Glutamatergic neuron (in vitro differentiated cells): ENCODE measurements around the gene PRR14L. TPM values are rescaled to one million over a fixed set of nuclear protein-coding genes. Genes with fewer than 3 reads are reported as not detected.

Experiments
- DNase-seq: peaks from one replicate; pipeline ENCODE4 v3.0.0; 2022
- H3K27ac Mint-ChIP-seq: one replicate; pipeline ENCODE4 v1.8.0; 2020; ENCODE audit warnings: mild to moderate bottlenecking, mixed read lengths, inconsistent platforms; ENCODE audit not compliant: unreplicated experiment
- H3K27me3 Mint-ChIP-seq: one replicate; pipeline ENCODE4 v1.8.0; 2020; ENCODE audit warnings: mild to moderate bottlenecking, moderate library complexity, mixed read lengths, inconsistent platforms; ENCODE audit not compliant: unreplicated experiment
- H3K36me3 Mint-ChIP-seq: one replicate; pipeline ENCODE4 v1.8.0; 2020; ENCODE audit warnings: mild to moderate bottlenecking, mixed read lengths, inconsistent platforms; ENCODE audit not compliant: unreplicated experiment
- H3K4me1 Mint-ChIP-seq: one replicate; pipeline ENCODE4 v1.8.0; 2020; ENCODE audit warnings: mild to moderate bottlenecking, low read depth, mixed read lengths, inconsistent platforms; ENCODE audit not compliant: unreplicated experiment
- H3K4me3 Mint-ChIP-seq: one replicate; pipeline ENCODE4 v1.8.0; 2020; ENCODE audit warnings: mild to moderate bottlenecking, mixed read lengths, inconsistent platforms; ENCODE audit not compliant: unreplicated experiment
- H3K9me3 Mint-ChIP-seq: one replicate; pipeline ENCODE4 v1.8.0; 2020; ENCODE audit warnings: mild to moderate bottlenecking, moderate library complexity, mixed read lengths, inconsistent platforms; ENCODE audit not compliant: unreplicated experiment
- total RNA-seq: library from RNA; stranded (reverse); fragmentation: NEBNext Ultra II Directional; extraction: Animal tissue kit (Norgen Biotek cat#: 25700); gene quantifications from one replicate; pipeline ENCODE4 v1.2.1, GENCODE V29; 2021; ENCODE audit not compliant: unreplicated experiment
- TF ChIP-seq, protein P1 (sequence below): fragments of 200-600 bp; sonication (generic); IDR thresholded peaks from one replicate; pipeline ENCODE4 v1.5.0; 2021; ENCODE audit not compliant: partially characterized antibody, unreplicated experiment

The PRR14L gene
- total RNA-seq, 1 donor from 2014 or later, result 104 TPM

DNA sequence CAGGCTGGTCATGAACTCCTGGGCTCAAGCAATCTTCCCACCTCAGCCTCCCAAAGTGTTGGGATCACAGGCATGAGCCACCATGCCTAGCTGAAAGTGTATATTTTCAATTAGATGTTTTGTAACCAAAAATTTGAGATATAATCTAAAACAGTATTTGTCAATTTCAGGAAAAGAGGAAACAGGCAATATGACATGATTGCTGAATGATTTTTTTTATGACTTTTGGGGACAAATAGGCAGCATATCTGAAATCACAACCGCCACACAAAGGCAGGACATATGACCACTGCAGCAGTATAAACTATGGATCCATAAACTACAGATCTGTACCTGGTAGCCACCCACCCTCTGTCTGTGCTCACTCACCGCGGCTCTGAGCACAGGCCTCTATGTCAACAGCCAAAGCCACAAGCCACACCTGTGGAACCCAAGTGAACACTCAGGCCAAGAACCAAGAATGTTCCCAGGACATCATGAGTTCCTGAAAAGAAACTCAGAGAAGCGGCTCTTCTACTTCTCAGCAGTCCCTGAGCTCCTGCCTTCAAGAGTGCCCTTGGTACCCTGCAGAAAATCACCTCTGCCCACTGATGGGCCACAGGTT, 110.4 kb downstream of the PRR14L start:
- no peak overlapping the region for H3K27ac Mint-ChIP-seq
- H3K36me3 Mint-ChIP-seq, result no peaks in the 10 kb centered on the region
- TF ChIP-seq, protein P1, sequence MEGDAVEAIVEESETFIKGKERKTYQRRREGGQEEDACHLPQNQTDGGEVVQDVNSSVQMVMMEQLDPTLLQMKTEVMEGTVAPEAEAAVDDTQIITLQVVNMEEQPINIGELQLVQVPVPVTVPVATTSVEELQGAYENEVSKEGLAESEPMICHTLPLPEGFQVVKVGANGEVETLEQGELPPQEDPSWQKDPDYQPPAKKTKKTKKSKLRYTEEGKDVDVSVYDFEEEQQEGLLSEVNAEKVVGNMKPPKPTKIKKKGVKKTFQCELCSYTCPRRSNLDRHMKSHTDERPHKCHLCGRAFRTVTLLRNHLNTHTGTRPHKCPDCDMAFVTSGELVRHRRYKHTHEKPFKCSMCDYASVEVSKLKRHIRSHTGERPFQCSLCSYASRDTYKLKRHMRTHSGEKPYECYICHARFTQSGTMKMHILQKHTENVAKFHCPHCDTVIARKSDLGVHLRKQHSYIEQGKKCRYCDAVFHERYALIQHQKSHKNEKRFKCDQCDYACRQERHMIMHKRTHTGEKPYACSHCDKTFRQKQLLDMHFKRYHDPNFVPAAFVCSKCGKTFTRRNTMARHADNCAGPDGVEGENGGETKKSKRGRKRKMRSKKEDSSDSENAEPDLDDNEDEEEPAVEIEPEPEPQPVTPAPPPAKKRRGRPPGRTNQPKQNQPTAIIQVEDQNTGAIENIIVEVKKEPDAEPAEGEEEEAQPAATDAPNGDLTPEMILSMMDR, result no peak
- no peak overlapping the region for H3K4me3 Mint-ChIP-seq
- no peak for DNase-seq
- no peaks in the 10 kb centered on the region for H3K9me3 Mint-ChIP-seq
- peaks cover 1% of the 10 kb centered on the region for H3K27me3 Mint-ChIP-seq
- H3K4me1 Mint-ChIP-seq, result no peaks in the 10 kb centered on the region

DNA sequence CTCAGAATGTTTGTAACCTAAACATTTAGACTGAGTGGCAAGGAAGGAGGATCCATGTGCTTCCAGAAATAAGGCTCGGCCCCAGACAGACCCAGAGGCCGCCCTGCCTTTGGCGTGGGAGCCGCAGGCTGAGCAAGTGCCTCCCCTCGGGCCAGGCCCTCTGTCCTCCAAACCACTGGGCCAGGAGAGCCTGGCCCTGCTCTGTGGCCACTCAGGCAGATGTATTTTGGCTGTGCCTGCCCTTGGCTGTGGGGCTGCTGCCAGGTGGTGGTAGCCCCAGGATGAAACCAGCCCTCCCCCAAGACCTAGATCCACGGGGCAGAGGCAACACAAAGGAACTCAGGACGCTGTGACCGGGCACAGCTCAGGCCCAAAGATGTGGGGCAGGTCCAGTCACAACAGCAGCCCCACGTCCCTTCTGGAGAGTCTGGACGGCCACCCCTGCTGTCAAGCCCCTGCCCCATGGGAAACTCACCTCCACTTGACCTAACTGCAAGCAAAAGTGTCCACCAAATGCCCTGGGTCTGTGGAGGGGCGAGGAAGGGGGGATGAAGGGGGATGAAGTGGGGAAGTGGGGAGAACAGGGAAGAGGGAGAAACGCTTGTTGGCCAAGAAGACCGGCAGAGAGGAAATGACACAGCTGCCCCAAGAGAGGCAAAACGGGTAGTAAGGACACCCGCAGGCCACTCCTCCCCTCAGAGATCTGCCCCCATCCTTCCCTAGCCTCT, 111.9 kb downstream of the PRR14L start:
- peaks cover 1% of the 10 kb centered on the region for H3K27me3 Mint-ChIP-seq
- no peak for DNase-seq
- no peaks in the 10 kb centered on the region for H3K36me3 Mint-ChIP-seq
- H3K4me3 Mint-ChIP-seq, result no peak overlapping the region
- H3K9me3 Mint-ChIP-seq, result no peaks in the 10 kb centered on the region
- TF ChIP-seq, protein P1, result no peak
- no peak overlapping the region for H3K27ac Mint-ChIP-seq
- H3K4me1 Mint-ChIP-seq, result peaks cover 1% of the 10 kb centered on the region

DNA sequence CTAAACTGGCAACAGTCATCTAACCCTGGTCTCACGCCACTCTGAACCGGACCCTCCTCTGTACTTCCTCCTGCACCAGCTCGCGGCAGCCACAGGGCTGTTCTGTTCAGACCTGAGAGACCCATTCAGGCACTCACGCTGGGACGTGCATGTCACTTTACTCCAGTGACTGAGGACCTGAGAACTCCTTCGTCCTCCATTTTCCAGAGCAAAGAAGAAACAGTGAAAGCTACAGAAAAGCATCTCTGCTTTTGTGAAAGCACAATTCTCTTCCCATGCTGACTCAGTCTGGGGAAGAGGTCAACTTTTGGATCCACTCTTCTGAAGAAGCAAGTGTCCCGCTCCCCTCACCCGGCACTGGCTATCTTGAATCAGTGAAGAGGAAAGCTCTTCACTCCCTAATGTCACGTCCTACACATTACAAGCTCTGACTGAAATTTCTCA, 112.5 kb downstream of the PRR14L start:
- Mint-ChIP-seq H3K27ac (no peak overlapping the region), H3K36me3 (no peaks in the 10 kb centered on the region), H3K4me1 (peaks cover 1% of the 10 kb centered on the region), H3K9me3 (no peaks in the 10 kb centered on the region), H3K4me3 (no peak overlapping the region), H3K27me3 (peaks cover 1% of the 10 kb centered on the region)
- no peak for DNase-seq
- TF ChIP-seq, protein P1, result no peak

DNA sequence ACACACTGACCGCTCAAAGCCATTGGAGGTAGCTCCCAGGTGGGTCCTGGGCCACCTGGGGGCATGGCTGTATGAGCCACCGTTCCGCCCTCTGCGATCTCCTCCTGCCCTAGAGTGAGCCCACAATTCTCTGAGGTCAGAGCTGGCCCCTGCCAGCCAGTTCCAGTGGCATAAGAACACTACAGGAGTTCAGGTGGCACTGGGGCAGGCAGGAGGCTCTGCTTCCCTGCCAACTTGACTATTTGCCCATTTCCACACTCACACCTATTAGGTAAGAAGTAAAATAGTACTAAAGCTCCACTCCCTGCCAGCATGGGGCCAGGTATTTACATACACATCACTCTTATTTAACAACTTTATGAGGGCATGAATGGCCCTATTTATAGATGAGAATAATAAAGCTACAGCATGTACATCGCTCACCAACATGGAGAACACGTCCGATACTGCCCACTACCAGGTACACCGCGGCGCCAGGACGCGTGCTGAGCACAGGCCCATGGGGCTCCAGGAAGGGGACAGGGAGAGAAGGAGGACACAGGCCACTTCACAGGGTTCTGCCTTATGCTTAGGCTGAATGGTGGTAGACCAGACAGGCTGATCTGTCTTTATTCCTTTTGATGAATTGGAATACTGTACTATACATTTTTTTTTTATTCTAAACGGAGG, 114.2 kb downstream of the PRR14L start:
- Mint-ChIP-seq H3K36me3 (no peaks in the 10 kb centered on the region), H3K4me1 (peaks cover 5% of the 10 kb centered on the region), H3K27me3 (peaks cover 5% of the 10 kb centered on the region), H3K4me3 (no peak overlapping the region), H3K27ac (no peak overlapping the region), H3K9me3 (peaks cover 5% of the 10 kb centered on the region)
- TF ChIP-seq, protein P1, result no peak
- DNase-seq, result no peak
